ENCODE measurements around the gene CTSH. TPM values are rescaled to one million over a fixed set of nuclear protein-coding genes. Genes with fewer than 3 reads are reported as not detected.

CTSH gene
- total RNA-seq, 4 donors from 2014 or later: 65.5 to 101 (median 76.6) TPM

DNA sequence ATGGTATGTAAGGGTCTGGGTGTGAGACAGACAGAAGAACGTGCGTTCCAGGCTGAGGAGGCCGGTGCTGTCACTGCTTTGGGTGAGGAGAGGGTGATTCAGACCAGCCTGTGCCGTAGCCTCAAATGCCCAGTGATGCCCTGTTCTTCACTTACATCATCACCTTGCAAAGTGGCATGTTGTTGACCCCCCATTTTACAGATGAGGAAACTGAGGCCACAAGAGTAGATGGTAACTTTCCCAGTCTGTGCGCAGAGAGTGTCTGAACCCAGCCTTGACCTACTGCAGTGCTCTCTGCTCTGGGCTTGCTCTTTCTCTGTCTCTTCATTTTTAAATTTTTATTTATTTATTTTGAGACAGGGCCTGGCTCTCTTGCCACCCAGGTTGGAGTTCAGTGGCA lies 1.6 kb upstream of the CTSH start:
- peaks cover 0 to 44% (median 0%) of the 10 kb centered on the region in 3 donors for H3K4me1 ChIP-seq
- H3K27ac ChIP-seq: no peak overlapping the region
- H3K9me3 ChIP-seq: no peaks in the 10 kb centered on the region
- WGBS, 2 donors (ENCODE audit: low coverage in 1 of 2): 100% methylated on average over 1 of the region's 5 CpGs; no CpG with 5 or more reads in 1 of the 2 donors
- TF ChIP-seq EP300 (IDR thresholded peaks at IDR 0.05) (no peak), POLR2A (IDR thresholded peaks at IDR 0.05) (no peak), POLR2AphosphoS5 (IDR thresholded peaks at IDR 0.05) (no peak)
- TF ChIP-seq, protein P1, sequence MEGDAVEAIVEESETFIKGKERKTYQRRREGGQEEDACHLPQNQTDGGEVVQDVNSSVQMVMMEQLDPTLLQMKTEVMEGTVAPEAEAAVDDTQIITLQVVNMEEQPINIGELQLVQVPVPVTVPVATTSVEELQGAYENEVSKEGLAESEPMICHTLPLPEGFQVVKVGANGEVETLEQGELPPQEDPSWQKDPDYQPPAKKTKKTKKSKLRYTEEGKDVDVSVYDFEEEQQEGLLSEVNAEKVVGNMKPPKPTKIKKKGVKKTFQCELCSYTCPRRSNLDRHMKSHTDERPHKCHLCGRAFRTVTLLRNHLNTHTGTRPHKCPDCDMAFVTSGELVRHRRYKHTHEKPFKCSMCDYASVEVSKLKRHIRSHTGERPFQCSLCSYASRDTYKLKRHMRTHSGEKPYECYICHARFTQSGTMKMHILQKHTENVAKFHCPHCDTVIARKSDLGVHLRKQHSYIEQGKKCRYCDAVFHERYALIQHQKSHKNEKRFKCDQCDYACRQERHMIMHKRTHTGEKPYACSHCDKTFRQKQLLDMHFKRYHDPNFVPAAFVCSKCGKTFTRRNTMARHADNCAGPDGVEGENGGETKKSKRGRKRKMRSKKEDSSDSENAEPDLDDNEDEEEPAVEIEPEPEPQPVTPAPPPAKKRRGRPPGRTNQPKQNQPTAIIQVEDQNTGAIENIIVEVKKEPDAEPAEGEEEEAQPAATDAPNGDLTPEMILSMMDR (IDR thresholded peaks at IDR 0.05): no peak
- H3K36me3 ChIP-seq: no peaks in the 10 kb centered on the region
- ATAC-seq: no peak
- H3K4me3 ChIP-seq: no peak overlapping the region
- no peaks in the 10 kb centered on the region for H3K27me3 ChIP-seq

DNA sequence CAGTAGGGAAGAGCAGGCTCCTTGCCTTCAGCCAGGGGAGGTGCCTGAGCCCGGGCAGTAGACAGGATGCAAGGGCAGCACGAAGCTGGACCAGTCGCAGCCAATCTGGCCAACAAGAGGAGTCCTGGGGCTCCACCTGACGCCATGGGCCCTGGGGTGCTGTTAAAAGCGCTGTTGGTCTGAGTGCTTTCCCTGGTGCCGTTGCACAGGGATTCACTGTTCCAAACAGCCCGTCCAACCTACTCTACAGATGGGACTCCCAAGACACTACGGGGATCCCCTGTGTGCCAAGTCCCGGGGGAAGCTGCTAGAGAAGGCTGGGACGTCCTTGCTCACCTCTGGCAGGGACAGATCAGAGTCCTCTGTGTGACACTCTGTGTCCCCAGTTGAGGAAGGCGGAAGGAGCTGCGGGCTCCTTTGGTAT lies 632 bp downstream of the CTSH start:
- Histone ChIP-seq H3K27ac (peak overlapping the region in 3 of 4 donors; percentile 49 to 77 (median 67)), H3K9me3 (no peaks in the 10 kb centered on the region), H3K27me3 (no peaks in the 10 kb centered on the region), H3K4me3 (peak overlapping the region; percentile 53 to 68), H3K36me3 (no peaks in the 10 kb centered on the region), H3K4me1 (peaks cover 0 to 31% (median 0%) of the 10 kb centered on the region in 3 donors)
- no CpG with 5 or more reads among the region's 12 CpGs for WGBS, 2 donors (ENCODE audit: low coverage in 1 of 2)
- no peak for TF ChIP-seq EP300 (IDR thresholded peaks at IDR 0.05)
- no peak for TF ChIP-seq POLR2A (IDR thresholded peaks at IDR 0.05)
- no peak for TF ChIP-seq POLR2AphosphoS5 (IDR thresholded peaks at IDR 0.05)
- TF ChIP-seq, protein P1 (IDR thresholded peaks at IDR 0.05): no peak
- peak; percentile 4 for ATAC-seq

DNA sequence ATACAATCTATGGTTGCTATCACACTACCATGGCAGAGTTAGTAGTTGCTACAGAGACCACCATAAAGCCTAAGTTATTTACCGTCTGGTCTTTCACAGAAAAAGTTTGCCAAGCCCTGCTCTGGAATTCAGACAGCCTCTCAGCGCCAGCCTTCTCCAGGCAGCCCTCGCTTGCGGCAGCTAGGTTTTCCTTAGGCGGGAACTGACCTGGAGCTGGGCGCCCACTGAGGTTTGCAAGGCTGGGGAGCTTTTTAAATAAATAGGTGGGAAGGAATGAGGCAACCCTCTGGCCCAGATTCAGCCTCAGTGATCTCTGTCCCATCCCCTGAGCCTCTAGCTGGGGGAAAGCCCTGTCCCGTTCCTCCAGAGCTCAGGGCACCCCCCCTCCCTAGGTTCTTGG lies 1.2 kb downstream of the CTSH start:
- no peaks in the 10 kb centered on the region for H3K27me3 ChIP-seq
- H3K36me3 ChIP-seq: no peaks in the 10 kb centered on the region
- H3K4me3 ChIP-seq: peak overlapping the region; percentile 53 to 68
- H3K4me1 ChIP-seq: peaks cover 0 to 31% (median 0%) of the 10 kb centered on the region in 3 donors
- peak overlapping the region in 2 of 4 donors; percentile 67 to 77 for H3K27ac ChIP-seq
- H3K9me3 ChIP-seq: no peaks in the 10 kb centered on the region
- no peak for ATAC-seq
- TF ChIP-seq POLR2A (IDR thresholded peaks at IDR 0.05) (no peak), EP300 (IDR thresholded peaks at IDR 0.05) (no peak), POLR2AphosphoS5 (IDR thresholded peaks at IDR 0.05) (no peak)
- TF ChIP-seq, protein P1 (IDR thresholded peaks at IDR 0.05): no peak
- 60 to 77% methylated on average over 1 to 7 of the region's 7 CpGs for WGBS, 2 donors (ENCODE audit: low coverage in 1 of 2)

DNA sequence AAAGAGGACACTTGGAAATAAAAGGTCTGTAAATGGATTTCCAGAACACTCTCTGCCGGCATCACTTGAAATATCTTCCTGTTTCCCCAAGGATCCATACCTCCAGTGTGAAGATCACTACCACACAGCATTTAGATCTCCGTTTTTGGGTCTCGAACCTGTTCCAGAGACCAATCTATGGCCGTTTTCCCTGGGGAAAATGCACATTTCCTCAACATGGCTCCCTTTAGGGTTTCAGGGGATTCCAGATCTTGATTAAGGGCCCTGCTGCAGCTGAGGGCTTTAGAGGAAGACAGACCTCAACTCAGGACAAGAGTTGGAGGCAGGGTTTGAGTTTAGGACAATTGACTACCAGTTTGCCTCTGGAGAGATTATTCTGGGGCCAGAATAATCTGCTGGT lies 2.1 kb downstream of the CTSH start:
- no peaks in the 10 kb centered on the region for H3K27me3 ChIP-seq
- peaks cover 0 to 37% (median 0%) of the 10 kb centered on the region in 3 donors for H3K4me1 ChIP-seq
- ATAC-seq: no peak
- no peak overlapping the region for H3K4me3 ChIP-seq
- no peaks in the 10 kb centered on the region for H3K36me3 ChIP-seq
- TF ChIP-seq POLR2A (IDR thresholded peaks at IDR 0.05): no peak
- TF ChIP-seq POLR2AphosphoS5 (IDR thresholded peaks at IDR 0.05): no peak
- TF ChIP-seq, protein P1 (IDR thresholded peaks at IDR 0.05): no peak
- no peak for TF ChIP-seq EP300 (IDR thresholded peaks at IDR 0.05)
- H3K9me3 ChIP-seq: no peaks in the 10 kb centered on the region
- no peak overlapping the region for H3K27ac ChIP-seq
- WGBS, 2 donors (ENCODE audit: low coverage in 1 of 2): 72 to 94% methylated on average over 3 of the region's 4 CpGs

Data from gastroesophageal sphincter (tissue), 4 donors.